ENCODE measurements around the gene CATSPER2. TPM values are rescaled to one million over a fixed set of nuclear protein-coding genes. Genes with fewer than 3 reads are reported as not detected.
"Not testable (repeated sequence)": the region's sequence is repeated elsewhere in the genome, so short reads cannot be mapped to it uniquely, and the experiment has no call there.

CATSPER2 gene
- 1.5 TPM in 2 replicates for total RNA-seq (2014; rRNA removed; shearing (Covaris generic))
- polyA plus RNA-seq (2014; cell fraction: nucleus; rRNA removed): 7.0 and 13.9 TPM in 2 replicates

DNA sequence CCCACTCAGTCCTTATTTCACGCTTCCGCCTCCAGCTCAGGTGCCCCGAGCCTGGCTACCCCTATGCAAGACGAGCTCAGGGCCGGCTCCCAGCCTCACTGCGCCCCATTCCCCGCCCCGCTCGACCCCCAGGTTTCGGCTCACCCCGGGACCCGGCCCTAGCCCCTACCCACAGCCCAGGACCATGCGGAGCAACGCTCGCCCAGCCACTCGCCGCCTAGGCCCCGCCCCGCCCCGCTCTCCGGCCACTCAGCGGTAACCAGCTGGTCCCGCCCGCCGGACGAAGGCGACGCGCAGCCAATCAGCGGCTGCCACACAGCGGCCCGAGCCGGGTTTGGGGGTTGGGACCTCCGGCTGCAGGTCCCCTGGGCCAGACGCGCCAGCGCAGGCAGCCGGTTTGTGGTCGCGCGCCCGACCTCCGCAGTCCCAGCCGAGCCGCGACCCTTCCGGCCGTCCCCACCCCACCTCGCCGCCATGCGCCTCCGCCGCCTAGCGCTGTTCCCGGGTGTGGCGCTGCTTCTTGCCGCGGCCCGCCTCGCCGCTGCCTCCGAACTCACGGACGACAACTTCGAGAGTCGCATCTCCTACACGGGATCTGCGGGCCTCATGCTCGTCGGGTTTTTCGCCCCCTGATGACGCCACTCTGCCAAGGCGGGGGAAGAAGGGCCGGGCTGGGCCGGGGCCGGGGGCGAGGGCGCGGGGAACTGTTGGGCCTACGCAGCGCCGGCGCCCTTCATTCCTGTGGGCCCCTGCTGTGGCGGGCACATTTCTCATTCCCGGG lies at the start of gene CATSPER2:
CATSPER2 (minus strand) TSS at position 196 of the 781 bp plus-strand sequence. CDS start 783 bp downstream, outside the sequence.
- DNase-seq (ENCODE audit: extremely low read depth, low read depth): no peak

DNA sequence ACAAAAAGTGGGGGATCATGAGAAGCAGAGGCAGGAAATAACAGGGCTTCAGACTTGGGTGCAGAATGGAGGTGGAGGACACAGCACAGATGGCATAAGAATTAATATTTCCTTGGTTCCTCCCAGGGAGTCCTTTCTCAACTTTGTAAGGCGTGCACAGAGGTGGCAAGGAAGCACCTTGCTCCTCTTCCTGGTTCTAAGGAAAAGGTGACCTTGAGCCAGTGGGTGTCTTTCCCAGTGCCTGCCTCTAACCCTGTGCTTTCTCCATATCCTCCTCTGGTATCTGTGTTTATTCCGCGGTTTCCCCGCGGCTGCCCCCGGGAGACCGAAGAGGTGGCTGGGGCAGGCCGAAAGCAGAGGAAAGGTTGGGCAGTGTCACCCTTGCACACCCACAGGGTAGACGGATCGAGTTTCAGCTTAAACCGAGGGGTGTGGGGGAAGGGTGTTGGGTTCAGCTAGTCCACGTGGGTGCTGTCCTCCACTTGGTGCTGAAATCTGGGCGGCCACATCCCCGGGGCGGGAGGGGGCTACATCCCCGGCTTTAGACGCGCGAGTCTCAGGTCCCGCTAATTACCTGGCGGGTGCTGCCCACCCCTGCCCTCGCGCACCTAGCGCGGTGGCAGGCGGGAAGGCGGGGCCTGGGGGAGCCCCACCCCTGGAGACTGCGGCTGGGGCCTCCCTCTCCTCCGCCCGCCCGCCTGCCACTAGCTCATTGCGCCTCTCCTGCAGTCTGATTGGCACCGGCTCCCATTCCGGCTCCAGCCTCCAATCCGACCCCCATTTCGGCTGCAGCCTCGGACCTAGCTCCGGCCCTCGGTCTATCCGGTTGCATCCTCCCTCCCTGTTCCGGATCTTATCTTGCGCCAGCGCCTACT lies 44.7 kb upstream of the CATSPER2 start, which contains the start of gene CKMT1A:
CKMT1A (plus strand) TSS at position 712 of the 875 bp plus-strand sequence. CDS start 192 bp downstream, outside the sequence.
- DNase-seq (ENCODE audit: extremely low read depth, low read depth): not testable (repeated sequence)

- not testable (repeated sequence) for DNase-seq (ENCODE audit: extremely low read depth, low read depth)
Observed at GRCh38 chr15:43692679-43693078, 44.0 kb upstream of the CATSPER2 start.

GRCh38 chr15:43689604-43690301 lies 41.1 kb upstream of the CATSPER2 start:
- not testable (repeated sequence) for DNase-seq (ENCODE audit: extremely low read depth, low read depth)

GRCh38 chr15:43674175-43674574 lies 25.5 kb upstream of the CATSPER2 start:
- not testable (repeated sequence) for DNase-seq (ENCODE audit: extremely low read depth, low read depth)

DNA sequence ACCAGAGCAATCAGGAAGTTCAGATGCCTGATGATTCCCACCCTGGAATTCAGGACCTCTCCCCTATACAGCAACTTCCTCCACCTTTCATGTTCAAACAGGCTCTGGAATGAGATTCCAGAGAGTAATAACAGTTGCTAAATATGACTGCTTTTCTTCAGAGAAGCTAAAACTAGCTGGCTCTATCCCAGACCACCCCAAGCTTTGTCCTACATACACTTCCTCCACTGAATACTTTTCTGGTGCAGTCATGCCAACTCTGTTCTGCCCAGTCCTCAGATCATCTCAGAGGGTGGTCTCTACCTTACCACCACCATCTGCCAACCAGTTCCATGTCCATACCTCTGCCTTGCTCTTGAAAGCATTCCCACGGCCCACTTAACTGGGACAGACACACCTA lies 17.5 kb upstream of the CATSPER2 start:
- not testable (repeated sequence) for DNase-seq (ENCODE audit: extremely low read depth, low read depth)

DNA sequence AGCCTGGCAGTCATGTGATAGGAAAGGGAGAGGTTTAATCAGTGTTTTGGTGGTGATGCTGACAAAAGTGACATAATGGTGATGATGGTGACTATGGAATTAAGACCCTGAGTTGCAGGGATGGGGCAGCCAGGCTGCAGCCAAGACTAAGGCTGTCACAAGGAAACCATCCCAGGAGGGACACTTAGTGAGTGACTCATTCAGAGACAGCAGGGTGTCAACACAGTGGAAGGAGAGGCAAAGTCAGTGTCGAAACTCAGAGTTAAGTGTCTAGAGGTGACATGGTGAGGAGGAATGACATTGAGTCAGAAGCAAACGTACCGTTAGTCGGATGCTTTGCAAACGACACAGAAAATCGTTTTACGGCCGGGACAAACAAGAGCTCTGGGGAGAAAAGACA lies 14.7 kb upstream of the CATSPER2 start:
- DNase-seq (ENCODE audit: extremely low read depth, low read depth): not testable (repeated sequence)

DNA sequence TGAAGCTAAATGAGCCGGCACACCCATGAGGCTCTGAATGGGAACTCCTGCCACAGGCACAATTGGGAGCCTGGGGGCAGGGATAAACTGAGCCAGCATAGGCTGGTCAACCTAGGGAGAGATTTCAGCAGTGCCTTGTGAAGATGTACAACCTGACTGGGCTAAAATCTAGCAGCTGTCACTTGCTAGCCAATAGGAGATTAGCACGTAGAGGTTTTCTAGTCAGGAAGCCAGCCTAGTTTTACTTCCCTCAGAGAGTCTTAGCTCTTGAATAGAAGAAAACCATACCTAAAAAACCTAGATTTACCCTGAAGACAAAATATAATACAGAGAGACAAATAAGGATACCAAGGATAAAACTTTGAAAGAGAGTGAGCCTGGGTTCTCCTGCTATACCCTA lies 13.6 kb upstream of the CATSPER2 start:
- not testable (repeated sequence) for DNase-seq (ENCODE audit: extremely low read depth, low read depth)

DNA sequence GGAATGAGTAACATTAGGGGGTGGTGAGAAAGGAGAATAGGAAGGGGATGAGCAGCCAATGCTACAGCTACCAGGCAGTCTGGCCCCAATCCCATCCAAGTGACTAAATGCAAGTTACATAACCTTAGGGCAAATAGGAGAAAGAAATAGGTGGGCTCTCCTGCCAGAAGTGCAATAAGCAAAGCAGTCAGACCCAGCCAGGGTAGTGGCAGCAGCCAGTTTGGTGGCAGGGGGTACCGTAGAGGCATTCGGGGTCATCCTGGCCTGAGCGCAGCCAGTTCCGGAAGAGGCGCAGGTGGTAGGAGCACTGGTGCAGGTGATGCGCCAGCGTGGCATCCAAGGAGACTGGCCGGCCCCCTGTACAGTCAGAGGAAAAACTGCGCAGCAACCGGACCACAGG lies 11.1 kb upstream of the CATSPER2 start:
- not testable (repeated sequence) for DNase-seq (ENCODE audit: extremely low read depth, low read depth)

GRCh38 chr15:43649430-43649926 lies 834 bp upstream of the CATSPER2 start:
- not testable (repeated sequence) for DNase-seq (ENCODE audit: extremely low read depth, low read depth)

DNA sequence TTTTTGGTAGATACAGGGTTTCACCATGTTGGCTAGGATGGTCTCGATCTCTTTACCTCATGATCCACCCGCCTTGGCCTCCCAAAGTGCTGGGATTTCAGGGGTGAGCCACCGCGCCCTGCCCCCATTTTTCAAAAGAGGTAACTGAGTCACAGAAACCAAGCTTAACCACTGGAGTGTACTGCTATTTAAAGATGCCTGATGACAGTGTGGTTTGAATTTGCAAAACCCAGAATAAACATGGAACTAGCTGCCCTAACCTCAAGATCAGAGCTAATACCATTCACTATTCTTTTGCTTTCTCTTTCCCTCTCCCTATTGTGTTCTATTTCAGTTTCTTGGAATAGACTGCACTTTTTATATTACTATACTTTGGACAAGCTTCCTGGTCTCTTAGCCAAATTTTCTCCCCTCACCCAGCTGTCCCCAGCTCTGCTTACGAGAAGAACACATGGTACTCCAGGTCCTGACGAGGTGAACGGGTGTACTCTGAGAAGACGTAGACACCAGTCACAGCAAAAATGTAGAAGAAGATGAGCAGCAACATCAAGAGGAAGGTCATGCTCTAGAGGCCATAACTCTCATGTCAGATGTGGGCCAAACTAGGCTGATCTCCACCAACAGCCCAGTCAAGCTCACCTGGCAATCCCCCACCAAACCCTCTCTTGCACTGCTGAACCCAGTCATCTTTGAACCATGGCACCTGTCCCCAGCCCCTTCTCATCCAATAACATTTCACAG lies 10.0 kb downstream of the CATSPER2 start:
- DNase-seq (ENCODE audit: extremely low read depth, low read depth): not testable (repeated sequence)

GRCh38 chr15:43626937-43627336 lies 21.7 kb downstream of the CATSPER2 start:
- not testable (repeated sequence) for DNase-seq (ENCODE audit: extremely low read depth, low read depth)

DNA sequence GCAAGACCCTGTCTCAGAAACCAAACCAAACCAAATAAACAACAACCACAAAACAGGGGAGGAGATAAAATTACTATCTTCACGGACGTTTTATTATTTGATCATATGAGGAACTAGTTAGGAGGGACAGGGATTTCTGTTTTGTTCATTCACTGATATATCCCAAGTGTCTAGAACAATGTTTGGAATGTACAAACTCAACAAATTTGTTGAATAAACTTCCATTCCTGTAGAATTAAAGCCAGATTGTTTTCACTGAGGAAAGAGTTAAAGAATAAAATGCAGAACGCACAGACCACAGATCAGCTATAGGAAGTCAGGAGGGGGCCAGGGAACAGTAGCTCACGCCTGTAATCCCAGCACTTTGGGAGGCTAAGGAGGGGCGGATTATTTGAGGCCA lies 23.5 kb downstream of the CATSPER2 start:
- no peak for DNase-seq (ENCODE audit: extremely low read depth, low read depth)

GRCh38 chr15:43622068-43622799 lies 26.4 kb downstream of the CATSPER2 start:
- DNase-seq (ENCODE audit: extremely low read depth, low read depth): not testable (repeated sequence)

GRCh38 chr15:43618700-43619099 lies 29.9 kb downstream of the CATSPER2 start, which contains the start of gene STRC:
TSS of gene STRC (minus strand) at chr15:43618800. CDS start at chr15:43618722, 78 bp downstream.
- not testable (repeated sequence) for DNase-seq (ENCODE audit: extremely low read depth, low read depth)

DNA sequence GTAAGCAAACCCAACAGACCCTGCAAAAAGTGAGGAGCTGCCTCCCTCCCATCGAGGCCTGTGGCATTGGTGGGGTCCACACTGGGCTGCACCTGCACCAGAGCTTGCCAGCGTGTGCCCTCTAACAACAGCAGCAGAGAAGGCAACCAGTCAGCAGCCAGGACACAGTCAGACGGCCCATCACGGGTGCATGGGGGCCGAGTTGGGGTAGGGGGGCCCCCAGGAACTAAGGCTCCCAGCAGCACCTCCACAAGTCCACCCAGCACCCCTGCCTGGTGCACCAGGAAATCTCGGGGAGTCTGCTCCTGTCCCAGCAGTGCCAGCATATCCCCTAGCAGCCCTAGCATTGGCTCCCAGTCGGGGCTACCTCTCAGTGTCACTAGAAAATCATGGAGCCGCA lies 30.9 kb downstream of the CATSPER2 start:
- DNase-seq (ENCODE audit: extremely low read depth, low read depth): not testable (repeated sequence)

DNA sequence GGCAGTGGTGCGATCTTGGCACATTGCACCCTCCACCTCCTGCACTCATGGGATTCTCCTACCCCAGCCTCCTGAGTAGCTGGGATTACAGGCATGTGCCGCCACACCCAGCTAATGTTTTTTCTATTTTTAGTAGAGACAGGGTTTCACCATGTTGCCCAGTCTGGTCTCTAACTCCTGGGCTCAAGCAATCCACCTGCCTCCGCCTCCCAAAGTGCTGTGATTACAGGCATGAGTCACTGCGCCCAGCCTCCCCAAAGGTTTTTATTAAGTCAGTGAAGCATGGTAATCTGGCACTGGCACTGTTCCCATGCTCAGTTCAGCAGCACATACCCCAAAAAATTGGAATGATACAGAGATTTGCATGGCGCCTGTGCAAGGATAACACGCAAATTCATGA lies 46.4 kb downstream of the CATSPER2 start:
- DNase-seq (ENCODE audit: extremely low read depth, low read depth): not testable (repeated sequence)

DNA sequence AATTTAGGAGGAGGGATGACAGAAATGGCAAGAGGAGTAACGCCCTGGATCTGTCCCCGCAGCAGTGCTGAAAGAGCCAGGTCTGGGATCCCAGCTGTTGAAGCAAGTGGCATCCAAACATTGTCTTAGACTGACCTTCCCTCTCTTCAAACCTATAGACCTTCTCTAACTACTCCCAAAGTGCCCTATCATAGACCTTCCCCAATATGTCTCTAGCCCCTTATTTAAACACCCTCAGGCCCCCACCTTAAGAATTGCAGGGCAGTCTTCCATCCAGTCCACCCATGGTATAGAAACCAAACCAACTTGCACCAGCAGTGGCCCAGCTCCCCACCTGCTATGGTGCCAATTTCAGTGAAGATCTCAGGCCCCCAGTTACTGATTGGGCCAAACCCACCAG lies 48.4 kb downstream of the CATSPER2 start:
- DNase-seq (ENCODE audit: extremely low read depth, low read depth): not testable (repeated sequence)

GRCh38 chr15:43599131-43599530 lies 49.5 kb downstream of the CATSPER2 start:
- DNase-seq (ENCODE audit: extremely low read depth, low read depth): not testable (repeated sequence)
